GM23338 (cell line): Measurements from ENCODE around the gene GABRQ.

ENCODE experiments used
- EZH2 ChIP-seq: fragments of 200-600 bp; sonication (generic); IDR thresholded peaks from one replicate; pipeline ENCODE4 v1.8.0; 2017; ENCODE audit warnings: antibody characterized with exemption, mild to moderate bottlenecking, low read depth; ENCODE audit not compliant: unreplicated experiment
- POLR2AphosphoS5 ChIP-seq: IDR thresholded peaks from 2 replicates; pipeline ENCODE4 v1.6.1; 2016; ENCODE audit warnings: antibody characterized with exemption, low read depth
- TF ChIP-seq, protein P1 (sequence below), 2 experiments: fragments of 200-600 bp in 1 of 2; sonication (generic) in 1 of 2; conservative IDR thresholded peaks; 2 replicates each; pipeline versions ENCODE4 v1.5.1 to v1.6.1; 2016 to 2017; ENCODE audit warnings: antibody characterized with exemption in 2 of 2, low read depth in 2 of 2, mild to moderate bottlenecking in 2 of 2, moderate library complexity in 1 of 2

DNA sequence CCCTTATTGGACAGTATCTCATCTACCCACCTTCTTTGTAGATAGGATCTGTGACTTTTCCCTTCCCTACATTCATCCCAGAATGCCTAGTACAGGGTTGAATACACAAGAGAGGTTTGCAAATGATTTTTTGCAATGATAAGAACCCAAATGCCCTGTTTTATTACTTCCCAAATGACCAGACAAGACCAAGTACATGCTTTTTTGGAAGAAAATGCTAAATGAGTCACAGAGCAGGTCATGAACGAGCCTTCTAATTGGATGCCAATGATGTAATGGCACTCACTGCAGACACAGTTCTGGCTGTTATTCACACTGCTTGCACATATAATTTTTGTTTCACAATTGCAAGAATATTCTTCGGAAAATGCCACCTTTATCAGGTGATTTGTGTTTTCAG lies 17.8 kb upstream of the GABRQ start:
- TF ChIP-seq, protein P1, sequence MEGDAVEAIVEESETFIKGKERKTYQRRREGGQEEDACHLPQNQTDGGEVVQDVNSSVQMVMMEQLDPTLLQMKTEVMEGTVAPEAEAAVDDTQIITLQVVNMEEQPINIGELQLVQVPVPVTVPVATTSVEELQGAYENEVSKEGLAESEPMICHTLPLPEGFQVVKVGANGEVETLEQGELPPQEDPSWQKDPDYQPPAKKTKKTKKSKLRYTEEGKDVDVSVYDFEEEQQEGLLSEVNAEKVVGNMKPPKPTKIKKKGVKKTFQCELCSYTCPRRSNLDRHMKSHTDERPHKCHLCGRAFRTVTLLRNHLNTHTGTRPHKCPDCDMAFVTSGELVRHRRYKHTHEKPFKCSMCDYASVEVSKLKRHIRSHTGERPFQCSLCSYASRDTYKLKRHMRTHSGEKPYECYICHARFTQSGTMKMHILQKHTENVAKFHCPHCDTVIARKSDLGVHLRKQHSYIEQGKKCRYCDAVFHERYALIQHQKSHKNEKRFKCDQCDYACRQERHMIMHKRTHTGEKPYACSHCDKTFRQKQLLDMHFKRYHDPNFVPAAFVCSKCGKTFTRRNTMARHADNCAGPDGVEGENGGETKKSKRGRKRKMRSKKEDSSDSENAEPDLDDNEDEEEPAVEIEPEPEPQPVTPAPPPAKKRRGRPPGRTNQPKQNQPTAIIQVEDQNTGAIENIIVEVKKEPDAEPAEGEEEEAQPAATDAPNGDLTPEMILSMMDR (conservative IDR thresholded peaks at IDR 0.05; ENCODE audit: low read depth in 2 of 2), result no peak
- TF ChIP-seq EZH2 (no peak), POLR2AphosphoS5 (no peak)
